ENCODE data around the gene THAP7. TPM values are rescaled to one million over a fixed set of nuclear protein-coding genes. Genes with fewer than 3 reads are reported as not detected.
A peak's percentile ranks its signal among the peaks of the same experiment; 100 is the strongest.

Gene THAP7
- total RNA-seq, 4 donors from 2014 or later = 38.5 to 49.0 (median 42.5) TPM

DNA sequence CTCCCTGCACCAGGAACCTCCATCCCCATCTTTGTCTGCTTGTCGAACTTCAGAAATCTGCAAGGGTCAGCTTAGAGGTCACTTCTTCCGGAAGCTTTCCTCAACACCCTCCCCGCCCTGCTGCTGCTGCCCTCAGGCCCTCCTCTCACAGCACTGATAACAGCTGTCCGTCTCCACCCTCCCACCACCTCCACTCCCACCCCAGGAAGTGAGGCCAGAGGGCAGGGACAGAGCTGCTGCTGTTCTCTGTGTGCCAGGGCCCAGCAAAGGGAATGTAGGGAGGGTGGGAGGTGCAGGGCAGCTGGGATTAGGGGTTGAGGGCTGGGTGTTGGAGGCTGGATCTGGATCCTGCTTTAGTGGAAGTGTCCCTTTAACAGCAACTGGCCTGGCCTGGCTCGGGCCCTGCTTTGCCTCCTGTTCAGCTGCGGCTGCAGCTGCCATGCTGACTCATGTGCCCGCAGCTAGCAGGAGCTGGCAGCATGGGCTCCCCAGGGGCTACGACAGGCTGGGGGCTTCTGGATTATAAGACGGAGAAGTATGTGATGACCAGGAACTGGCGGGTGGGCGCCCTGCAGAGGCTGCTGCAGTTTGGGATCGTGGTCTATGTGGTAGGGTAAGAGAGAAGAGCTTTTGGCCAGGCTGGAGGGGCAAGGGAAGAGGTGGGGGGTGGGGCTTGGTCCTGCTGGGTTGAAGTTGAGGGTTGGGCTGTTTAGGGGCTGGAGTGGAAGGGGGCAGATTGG lies 13.0 kb upstream of the THAP7 start, which contains the start of gene P2RX6:
Gene P2RX6, plus strand, starts transcription at position 440 of the 740 bp plus-strand sequence. Its CDS starts 10 bp downstream, at position 450.
- peaks cover 0 to 28% (median 21%) of the 10 kb centered on the region in 3 donors for H3K4me1 ChIP-seq
- H3K27me3 ChIP-seq = no peaks in the 10 kb centered on the region
- TF ChIP-seq POLR2AphosphoS5 (IDR thresholded peaks at IDR 0.05) (no peak), EP300 (IDR thresholded peaks at IDR 0.05) (no peak), CTCF (IDR thresholded peaks at IDR 0.05) (no peak), POLR2A (IDR thresholded peaks at IDR 0.05) (no peak)
- WGBS, 2 donors (ENCODE audit: low coverage in 1 of 2) = 20 to 40% methylated on average over 3 to 7 of the region's 12 CpGs
- H3K9me3 ChIP-seq = no peaks in the 10 kb centered on the region
- no peaks in the 10 kb centered on the region for H3K36me3 ChIP-seq
- peak within 1 kb of the TSS in 3 of 4 donors; percentile 78 to 88 (median 82) for H3K27ac ChIP-seq
- ATAC-seq = peak; percentile 6
- H3K4me3 ChIP-seq = peak within 1 kb of the TSS; percentile 21 to 55

- no peaks in the 10 kb centered on the region for H3K36me3 ChIP-seq
- 0% methylated on average over 2 of the region's 40 CpGs; no CpG with 5 or more reads in 1 of the 2 donors for WGBS, 2 donors (ENCODE audit: low coverage in 1 of 2)
- no peak for TF ChIP-seq POLR2AphosphoS5 (IDR thresholded peaks at IDR 0.05)
- no peak for TF ChIP-seq POLR2A (IDR thresholded peaks at IDR 0.05)
- TF ChIP-seq CTCF (IDR thresholded peaks at IDR 0.05) = no peak
- TF ChIP-seq EP300 (IDR thresholded peaks at IDR 0.05) = no peak
- peak overlapping the region; percentile 21 to 55 for H3K4me3 ChIP-seq
- ATAC-seq = peak; percentile 97
- peak overlapping the region in 3 of 4 donors; percentile 78 to 88 (median 82) for H3K27ac ChIP-seq
- H3K9me3 ChIP-seq = no peaks in the 10 kb centered on the region
- H3K27me3 ChIP-seq = no peaks in the 10 kb centered on the region
- H3K4me1 ChIP-seq = peaks cover 0 to 28% (median 21%) of the 10 kb centered on the region in 3 donors
Measured at GRCh38 chr22:21014202-21014725, 12.3 kb upstream of the THAP7 start.

DNA sequence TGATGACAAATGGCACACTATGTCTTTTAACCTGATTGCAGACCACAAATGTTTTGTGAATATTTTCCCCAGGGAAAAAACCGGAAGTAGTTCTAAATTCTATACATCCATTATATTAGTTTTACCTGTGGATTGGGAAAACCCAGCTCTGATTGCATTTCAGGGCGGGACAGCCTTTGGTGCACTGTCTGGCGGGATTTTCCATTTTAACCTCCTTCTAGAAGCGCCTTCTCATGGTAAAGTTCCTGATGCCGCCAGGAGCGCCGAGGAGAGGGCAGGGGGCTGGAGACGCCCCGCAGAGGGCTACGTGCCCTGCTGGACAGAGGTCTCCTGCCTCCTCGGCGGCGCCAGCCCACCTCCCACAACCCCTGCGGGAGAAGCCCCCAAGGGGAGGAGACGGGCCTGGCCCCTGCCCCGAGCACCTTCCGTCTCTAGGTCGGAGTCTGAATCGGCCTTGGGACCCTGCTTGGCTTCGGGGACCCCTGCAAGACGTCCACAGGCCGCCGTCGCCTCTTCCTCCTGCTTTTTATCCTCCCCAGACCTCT lies 11.8 kb upstream of the THAP7 start:
- no peaks in the 10 kb centered on the region for H3K27me3 ChIP-seq
- no peak for ATAC-seq
- 11 to 18% methylated on average over 7 to 9 of the region's 24 CpGs for WGBS, 2 donors (ENCODE audit: low coverage in 1 of 2)
- H3K36me3 ChIP-seq = no peaks in the 10 kb centered on the region
- H3K27ac ChIP-seq = peak overlapping the region in 3 of 4 donors; percentile 78 to 88 (median 82)
- no peaks in the 10 kb centered on the region for H3K9me3 ChIP-seq
- peaks cover 0 to 28% (median 21%) of the 10 kb centered on the region in 3 donors for H3K4me1 ChIP-seq
- H3K4me3 ChIP-seq = peak overlapping the region; percentile 21 to 55
- TF ChIP-seq CTCF (IDR thresholded peaks at IDR 0.05) = no peak
- no peak for TF ChIP-seq EP300 (IDR thresholded peaks at IDR 0.05)
- TF ChIP-seq POLR2AphosphoS5 (IDR thresholded peaks at IDR 0.05) = no peak
- no peak for TF ChIP-seq POLR2A (IDR thresholded peaks at IDR 0.05)

GRCh38 chr22:21012446-21013407 lies 10.8 kb upstream of the THAP7 start:
- no peaks in the 10 kb centered on the region for H3K36me3 ChIP-seq
- no peak for TF ChIP-seq POLR2A (IDR thresholded peaks at IDR 0.05)
- no peak for TF ChIP-seq POLR2AphosphoS5 (IDR thresholded peaks at IDR 0.05)
- peaks cover 0 to 28% (median 21%) of the 10 kb centered on the region in 3 donors for H3K4me1 ChIP-seq
- 40 to 70% methylated on average over 1 to 3 of the region's 14 CpGs for WGBS, 2 donors (ENCODE audit: low coverage in 1 of 2)
- peak overlapping the region in 2 of 4 donors; percentile 82 to 88 for H3K27ac ChIP-seq
- H3K9me3 ChIP-seq = no peaks in the 10 kb centered on the region
- ATAC-seq = no peak
- H3K4me3 ChIP-seq = no peak overlapping the region
- no peaks in the 10 kb centered on the region for H3K27me3 ChIP-seq
